ENCODE measurements around the gene CRNKL1. TPM values are rescaled to one million over a fixed set of nuclear protein-coding genes. Genes with fewer than 3 reads are reported as not detected.

The CRNKL1 gene
- total RNA-seq, 2 experiments from 2014 or later, result 20.0 to 23.2 TPM

GRCh38 chr20:20036756-20037155 lies 15.5 kb downstream of the CRNKL1 start:
- ChIA-PET POLR2A (no interaction called here), CTCF (interaction anchor here (2.1 kb wide), 1 partner anchor 8 kb away, joined by 5 read pairs; no protein-coding TSS in a partner anchor)
- no peaks in the 10 kb centered on the region for H3K9me3 Mint-ChIP-seq
- no peak overlapping the region for H3K4me3 Mint-ChIP-seq
- no peaks in the 10 kb centered on the region for H3K4me1 Mint-ChIP-seq
- no peak for DNase-seq
- H3K27ac Mint-ChIP-seq, result no peak overlapping the region
- H3K27me3 Mint-ChIP-seq, result no peaks in the 10 kb centered on the region
- H3K36me3 Mint-ChIP-seq (ENCODE audit: low read depth), result peaks cover 59% of the 10 kb centered on the region

- DNase-seq, result no peak
- Mint-ChIP-seq H3K4me3 (no peak overlapping the region), H3K27ac (no peak overlapping the region), H3K4me1 (peaks cover 3% of the 10 kb centered on the region), H3K36me3 (ENCODE audit: low read depth) (peaks cover 61% of the 10 kb centered on the region), H3K9me3 (no peaks in the 10 kb centered on the region), H3K27me3 (no peaks in the 10 kb centered on the region)
- ChIA-PET POLR2A (no interaction called here), CTCF (no interaction called here)
These were observed 17.8 kb downstream of the CRNKL1 start for GRCh38 chr20:20034486-20034885.

- no peak for DNase-seq
- ChIA-PET POLR2A (no interaction called here), CTCF (no interaction called here)
- peaks cover 45% of the 10 kb centered on the region for H3K36me3 Mint-ChIP-seq (ENCODE audit: low read depth)
- no peak overlapping the region for H3K4me3 Mint-ChIP-seq
- no peak overlapping the region for H3K27ac Mint-ChIP-seq
- peaks cover 3% of the 10 kb centered on the region for H3K4me1 Mint-ChIP-seq
- H3K9me3 Mint-ChIP-seq, result no peaks in the 10 kb centered on the region
- H3K27me3 Mint-ChIP-seq, result no peaks in the 10 kb centered on the region
These were observed 20.5 kb downstream of the CRNKL1 start for GRCh38 chr20:20031790-20032189.

- H3K36me3 Mint-ChIP-seq (ENCODE audit: low read depth), result peaks cover 30% of the 10 kb centered on the region
- H3K4me3 Mint-ChIP-seq, result no peak overlapping the region
- peaks cover 23% of the 10 kb centered on the region for H3K4me1 Mint-ChIP-seq
- CTCF ChIA-PET, result interaction anchor here (0.9 to 3.2 kb wide), 3 partner anchors 10 to 25 kb away, joined by 3 to 11 read pairs (median 7); partner anchors contain the start of genes CFAP61, CRNKL1 and NAA20
- H3K27ac Mint-ChIP-seq, result no peak overlapping the region
- POLR2A ChIA-PET, result no interaction called here
- H3K27me3 Mint-ChIP-seq, result no peaks in the 10 kb centered on the region
- DNase-seq, result no peak
- H3K9me3 Mint-ChIP-seq, result no peaks in the 10 kb centered on the region
These were observed 25.0 kb downstream of the CRNKL1 start for GRCh38 chr20:20027284-20027683.

GRCh38 chr20:20024942-20025341 lies 27.3 kb downstream of the CRNKL1 start:
- ChIA-PET CTCF (no interaction called here), POLR2A (no interaction called here)
- H3K4me1 Mint-ChIP-seq, result peaks cover 42% of the 10 kb centered on the region
- H3K27me3 Mint-ChIP-seq, result no peaks in the 10 kb centered on the region
- H3K4me3 Mint-ChIP-seq, result no peak overlapping the region
- DNase-seq, result no peak
- no peaks in the 10 kb centered on the region for H3K9me3 Mint-ChIP-seq
- no peak overlapping the region for H3K27ac Mint-ChIP-seq
- peaks cover 21% of the 10 kb centered on the region for H3K36me3 Mint-ChIP-seq (ENCODE audit: low read depth)

- H3K36me3 Mint-ChIP-seq (ENCODE audit: low read depth), result peaks cover 23% of the 10 kb centered on the region
- ChIA-PET CTCF (interaction anchor here (0.5 kb wide), 1 partner anchor 57 kb away, joined by 4 read pairs; no protein-coding TSS in a partner anchor), POLR2A (no interaction called here)
- H3K4me1 Mint-ChIP-seq, result peaks cover 56% of the 10 kb centered on the region
- no peaks in the 10 kb centered on the region for H3K9me3 Mint-ChIP-seq
- H3K27ac Mint-ChIP-seq, result no peak overlapping the region
- DNase-seq, result no peak
- no peaks in the 10 kb centered on the region for H3K27me3 Mint-ChIP-seq
- no peak overlapping the region for H3K4me3 Mint-ChIP-seq
These were observed 28.9 kb downstream of the CRNKL1 start for GRCh38 chr20:20023395-20023794.

GRCh38 chr20:20022498-20022897 lies 29.8 kb downstream of the CRNKL1 start:
- peak overlapping the region; percentile 78 for H3K27ac Mint-ChIP-seq
- ChIA-PET POLR2A (no interaction called here), CTCF (interaction anchor here (1.1 kb wide), 1 partner anchor 47 kb away, joined by 4 read pairs; no protein-coding TSS in a partner anchor)
- H3K4me3 Mint-ChIP-seq, result no peak overlapping the region
- H3K9me3 Mint-ChIP-seq, result no peaks in the 10 kb centered on the region
- H3K36me3 Mint-ChIP-seq (ENCODE audit: low read depth), result peaks cover 24% of the 10 kb centered on the region
- H3K4me1 Mint-ChIP-seq, result peaks cover 64% of the 10 kb centered on the region
- no peaks in the 10 kb centered on the region for H3K27me3 Mint-ChIP-seq
- peak; percentile 22 for DNase-seq

GRCh38 chr20:20021835-20022234 lies 30.4 kb downstream of the CRNKL1 start:
- DNase-seq, result no peak
- Mint-ChIP-seq H3K4me3 (peak overlapping the region; percentile 20), H3K9me3 (no peaks in the 10 kb centered on the region), H3K36me3 (ENCODE audit: low read depth) (peaks cover 24% of the 10 kb centered on the region), H3K4me1 (peaks cover 67% of the 10 kb centered on the region), H3K27me3 (no peaks in the 10 kb centered on the region), H3K27ac (peak overlapping the region; percentile 78)
- ChIA-PET CTCF (interaction anchor here (1.1 kb wide), 1 partner anchor 48 kb away, joined by 4 read pairs; no protein-coding TSS in a partner anchor), POLR2A (no interaction called here)

- POLR2A ChIA-PET, result no interaction called here
- Mint-ChIP-seq H3K27me3 (no peaks in the 10 kb centered on the region), H3K4me1 (peaks cover 72% of the 10 kb centered on the region), H3K27ac (peak overlapping the region; percentile 73), H3K9me3 (no peaks in the 10 kb centered on the region), H3K4me3 (no peak overlapping the region), H3K36me3 (ENCODE audit: low read depth) (peaks cover 24% of the 10 kb centered on the region)
- DNase-seq, result no peak
- CTCF ChIA-PET, result interaction anchor here (1.6 kb wide), 1 partner anchor 30 kb away, joined by 4 read pairs; no protein-coding TSS in a partner anchor
These were observed 31.4 kb downstream of the CRNKL1 start for GRCh38 chr20:20020908-20021307.

- no peaks in the 10 kb centered on the region for H3K27me3 Mint-ChIP-seq
- H3K36me3 Mint-ChIP-seq (ENCODE audit: low read depth), result peaks cover 24% of the 10 kb centered on the region
- peak overlapping the region; percentile 88 for H3K4me3 Mint-ChIP-seq
- CTCF ChIA-PET, result no interaction called here
- no peak for DNase-seq
- H3K27ac Mint-ChIP-seq, result peak overlapping the region; percentile 6
- H3K4me1 Mint-ChIP-seq, result peaks cover 73% of the 10 kb centered on the region
- POLR2A ChIA-PET, result no interaction called here
- no peaks in the 10 kb centered on the region for H3K9me3 Mint-ChIP-seq
These were observed 33.1 kb downstream of the CRNKL1 start for GRCh38 chr20:20019123-20019522.

GRCh38 chr20:20018366-20018765 lies 33.9 kb downstream of the CRNKL1 start:
- H3K4me3 Mint-ChIP-seq, result peak overlapping the region; percentile 88
- ChIA-PET CTCF (interaction anchor here (0.9 to 2.3 kb wide), 2 partner anchors 9 to 34 kb away, joined by 3 to 11 read pairs; partner anchors contain the start of genes CFAP61 and CRNKL1), POLR2A (no interaction called here)
- no peaks in the 10 kb centered on the region for H3K9me3 Mint-ChIP-seq
- no peaks in the 10 kb centered on the region for H3K27me3 Mint-ChIP-seq
- no peak for DNase-seq
- peaks cover 19% of the 10 kb centered on the region for H3K36me3 Mint-ChIP-seq (ENCODE audit: low read depth)
- peaks cover 66% of the 10 kb centered on the region for H3K4me1 Mint-ChIP-seq
- H3K27ac Mint-ChIP-seq, result peak overlapping the region; percentile 65

GRCh38 chr20:20017844-20018185 lies 34.5 kb downstream of the CRNKL1 start:
- Mint-ChIP-seq H3K36me3 (ENCODE audit: low read depth) (peaks cover 17% of the 10 kb centered on the region), H3K27me3 (no peaks in the 10 kb centered on the region), H3K9me3 (no peaks in the 10 kb centered on the region), H3K4me1 (peaks cover 62% of the 10 kb centered on the region), H3K27ac (peak overlapping the region; percentile 65), H3K4me3 (peak overlapping the region; percentile 88)
- ChIA-PET POLR2A (no interaction called here), CTCF (interaction anchor here (0.9 to 2.3 kb wide), 2 partner anchors 10 to 34 kb away, joined by 3 to 11 read pairs; partner anchors contain the start of genes CFAP61 and CRNKL1)
- peak; percentile 29 for DNase-seq

- peaks cover 56% of the 10 kb centered on the region for H3K4me1 Mint-ChIP-seq
- no peaks in the 10 kb centered on the region for H3K9me3 Mint-ChIP-seq
- peaks cover 15% of the 10 kb centered on the region for H3K36me3 Mint-ChIP-seq (ENCODE audit: low read depth)
- H3K27ac Mint-ChIP-seq, result peak within 1 kb of the TSS; percentile 89
- H3K4me3 Mint-ChIP-seq, result peak within 1 kb of the TSS; percentile 88
- ChIA-PET CTCF (interaction anchor here (0.7 to 2.3 kb wide), 5 partner anchors 11 to 55 kb away, joined by 3 to 11 read pairs (median 3); partner anchors contain the start of genes CFAP61 and CRNKL1), POLR2A (interaction anchor here (1.0 kb wide), 1 partner anchor 35 kb away, joined by 4 read pairs; the partner anchor contains the start of genes CFAP61 and CRNKL1)
- H3K27me3 Mint-ChIP-seq, result peaks cover 3% of the 10 kb centered on the region
- peak; percentile 92 for DNase-seq
These were observed 35.0 kb downstream of the CRNKL1 start, which contains the start of gene NAA20 for GRCh38 chr20:20017001-20017843. Gene NAA20, plus strand, starts transcription at chr20:20017362. Its CDS starts 35 bp downstream, at chr20:20017397.

Data from activated CD4-positive, alpha-beta T cell treated with anti-CD3 and anti-CD28 coated beads, Interleukin-2, amount 10 ng/mL, durations not matched to agents 7 days and 5 days (primary cell).